H1 (cell line): Measurements from ENCODE around the gene KCNT1. TPM values are rescaled to one million over a fixed set of nuclear protein-coding genes. Genes with fewer than 3 reads are reported as not detected.

Experiments used
- CTCF ChIA-PET: fragments of 300-600 bp; sonication (Branson Sonifier 250); formaldehyde crosslinking; loops from one replicate; lab custom pipeline; 2021; ENCODE audit not compliant: partially characterized antibody; lab: Charles Lee
- POLR2A ChIA-PET: fragments of 300-600 bp; sonication (Branson Sonifier 250); formaldehyde crosslinking; loops from one replicate; lab custom pipeline; 2021; ENCODE audit warnings: inconsistent platforms; ENCODE audit not compliant: partially characterized antibody; lab: Charles Lee
- DNase-seq, 2 experiments: peaks; one replicate each; pipeline versions ENCODE4 v3.0.0 to v3.0.0-alpha.2; 2010 to 2022; ENCODE audit warnings: low spot score in 2 of 2, low read depth in 1 of 2, mixed read lengths in 1 of 2
- FAIRE-seq: peaks from 2 replicates; lab custom pipeline; 2011; peaks lifted over from hg19 to GRCh38; lab: Jason Lieb, UNC
- H2AFZ ChIP-seq: 2 replicates; pipeline ENCODE4 v1.8.1; 2012; ENCODE audit warnings: low read length, inconsistent platforms
- H2AK5ac ChIP-seq: 2 replicates; pipeline ENCODE4 v1.6.1; 2013; ENCODE audit warnings: low read depth, low read length
- H2BK120ac ChIP-seq: replicated peaks from 2 replicates; pipeline ENCODE3; 2013; ENCODE audit warnings: low read depth, low read length, inconsistent platforms
- H2BK12ac ChIP-seq: 2 replicates; pipeline ENCODE4 v1.6.1; 2013; ENCODE audit warnings: low read depth, low read length
- H2BK15ac ChIP-seq: 2 replicates; pipeline ENCODE4 v1.6.1; 2013; ENCODE audit warnings: low read length
- H2BK20ac ChIP-seq: 2 replicates; pipeline ENCODE4 v1.6.1; 2013; ENCODE audit warnings: low read length
- H2BK5ac ChIP-seq: 2 replicates; pipeline ENCODE4 v1.6.1; 2013; ENCODE audit warnings: low read depth, low read length
- H3K14ac ChIP-seq: 2 replicates; pipeline ENCODE4 v1.6.1; 2013; ENCODE audit warnings: inconsistent platforms; ENCODE audit not compliant: insufficient read length
- H3K18ac ChIP-seq: 2 replicates; pipeline ENCODE4 v1.6.1; 2013; ENCODE audit warnings: low read length; ENCODE audit errors: extremely low read depth
- H3K23ac ChIP-seq: 2 replicates; pipeline ENCODE4 v1.6.1; 2013; ENCODE audit warnings: inconsistent platforms; ENCODE audit not compliant: insufficient read length
- H3K23me2 ChIP-seq: 2 replicates; pipeline ENCODE4 v1.6.1; 2013; ENCODE audit warnings: low read depth, low read length
- H3K27ac ChIP-seq: 2 replicates; pipeline ENCODE4 v1.6.1; 2011; ENCODE audit warnings: low read depth, low read length, inconsistent platforms
- H3K27me3 ChIP-seq, 4 experiments: replicated peaks in 1 of 4; 1 replicate in 1 of 4; 2 replicates in 3 of 4; pipeline versions ENCODE4 v1.6.1 to v1.8.1; 2011 to 2013; ENCODE audit warnings: low read length in 3 of 4, mild to moderate bottlenecking in 3 of 4, inconsistent platforms in 2 of 4, mixed read lengths in 2 of 4, moderate library complexity in 1 of 4; ENCODE audit not compliant: control insufficient read depth in 3 of 4, insufficient read depth in 3 of 4; ENCODE audit errors: extremely low read depth in 1 of 4
- H3K36me3 ChIP-seq, 4 experiments: 2 replicates each; pipeline versions ENCODE4 v1.6.1 to v1.8.1; 2011 to 2013; ENCODE audit warnings: mild to moderate bottlenecking in 4 of 4, low read length in 3 of 4, moderate library complexity in 2 of 4, control low read depth in 1 of 4, inconsistent platforms in 1 of 4; ENCODE audit not compliant: insufficient read depth in 4 of 4, control insufficient read depth in 2 of 4
- H3K4ac ChIP-seq: replicated peaks from 2 replicates; pipeline ENCODE3; 2013; ENCODE audit warnings: low read length, low read depth, mixed read lengths, inconsistent platforms; ENCODE audit not compliant: insufficient read length
- H3K4me1 ChIP-seq, 4 experiments: replicated peaks in 1 of 4; 1 replicate in 1 of 4; 2 replicates in 3 of 4; pipeline versions ENCODE4 v1.6.1 to v1.8.1; 2011 to 2013; ENCODE audit warnings: low read length in 3 of 4, inconsistent platforms in 2 of 4, mixed read lengths in 1 of 4; ENCODE audit not compliant: insufficient read depth in 4 of 4, control insufficient read depth in 3 of 4
- H3K4me2 ChIP-seq, 2 experiments: 2 replicates each; pipeline versions ENCODE4 v1.6.1 to v1.8.1; 2011 to 2013; ENCODE audit warnings: low read depth in 2 of 2, low read length in 2 of 2, control low read depth in 1 of 2, inconsistent platforms in 1 of 2, mild to moderate bottlenecking in 1 of 2; ENCODE audit not compliant: insufficient read depth in 1 of 2
- H3K4me3 ChIP-seq, 4 experiments: fragments of 200-600, 300-600 bp in 1 of 4; sonication (generic), shearing (Covaris generic), sonication (Bioruptor Twin) in 1 of 4; 2 replicates each; pipeline versions ENCODE4 v1.5.1 to v1.8.1; 2011 to 2016; ENCODE audit warnings: low read length in 4 of 4, low read depth in 3 of 4, control low read depth in 2 of 4, inconsistent platforms in 2 of 4, mild to moderate bottlenecking in 2 of 4, mixed read lengths in 1 of 4, moderate library complexity in 1 of 4; ENCODE audit not compliant: insufficient read depth in 2 of 4; ENCODE audit errors: extremely low read depth in 1 of 4
- H3K56ac ChIP-seq: replicated peaks from 2 replicates; pipeline ENCODE3; 2013; ENCODE audit warnings: low read depth, mild to moderate bottlenecking, mixed read lengths, low read length, inconsistent platforms; ENCODE audit not compliant: insufficient read length
- H3K79me1 ChIP-seq: 2 replicates; pipeline ENCODE4 v1.6.1; 2013; ENCODE audit warnings: low read depth, low read length, control low read depth
- H3K79me2 ChIP-seq, 2 experiments: 2 replicates each; pipeline versions ENCODE4 v1.6.1 to v1.8.1; 2012 to 2013; ENCODE audit warnings: low read length in 2 of 2, mild to moderate bottlenecking in 2 of 2, inconsistent platforms in 1 of 2; ENCODE audit not compliant: insufficient read depth in 2 of 2, control insufficient read depth in 1 of 2
- H3K9ac ChIP-seq, 4 experiments: replicated peaks in 1 of 4; 1 replicate in 1 of 4; 2 replicates in 3 of 4; pipeline versions ENCODE4 v1.6.1 to v1.8.1; 2011 to 2013; ENCODE audit warnings: low read depth in 3 of 4, low read length in 3 of 4, control low read depth in 2 of 4, mild to moderate bottlenecking in 2 of 4, moderate library complexity in 2 of 4, inconsistent platforms in 1 of 4; ENCODE audit errors: extremely low read depth in 1 of 4
- H3K9me3 ChIP-seq, 2 experiments: 2 replicates each; pipeline versions ENCODE4 v1.6.1 to v1.8.1; 2012 to 2013; ENCODE audit warnings: mild to moderate bottlenecking in 2 of 2, moderate library complexity in 2 of 2, control low read depth in 1 of 2, inconsistent platforms in 1 of 2, low read depth in 1 of 2, low read length in 1 of 2, mixed read lengths in 1 of 2; ENCODE audit not compliant: insufficient read depth in 2 of 2
- H4K20me1 ChIP-seq, 2 experiments: replicated peaks in 1 of 2; 2 replicates each; pipeline versions ENCODE3 to v1.8.1; 2011 to 2013; ENCODE audit warnings: inconsistent platforms in 2 of 2, low read length in 2 of 2, mild to moderate bottlenecking in 1 of 2; ENCODE audit not compliant: insufficient read depth in 2 of 2, control insufficient read depth in 1 of 2
- H4K5ac ChIP-seq: 2 replicates; pipeline ENCODE4 v1.6.1; 2013; ENCODE audit warnings: low read length, low read depth, mixed read lengths, inconsistent platforms; ENCODE audit not compliant: insufficient read length
- H4K8ac ChIP-seq: 2 replicates; pipeline ENCODE4 v1.8.0; 2013; ENCODE audit warnings: mild to moderate bottlenecking, moderate library complexity, low read length, inconsistent platforms; ENCODE audit not compliant: insufficient read depth; ENCODE audit errors: extremely low read depth
- H4K91ac ChIP-seq: replicated peaks from 2 replicates; pipeline ENCODE3; 2013; ENCODE audit warnings: low read length, mixed read lengths, inconsistent platforms; ENCODE audit not compliant: insufficient read length
- CHD1 ChIP-seq: IDR thresholded peaks from 2 replicates; pipeline ENCODE4 v1.6.1; 2012; ENCODE audit warnings: low read depth, low read length, improper control_type of control experiment
- FOSL1 ChIP-seq: IDR thresholded peaks from 2 replicates; pipeline ENCODE4 v1.6.1; 2011; ENCODE audit warnings: mild to moderate bottlenecking, low read depth, low read length, moderate library complexity; ENCODE audit not compliant: insufficient read depth
- GABPA ChIP-seq: IDR thresholded peaks from 2 replicates; pipeline ENCODE4 v1.6.1; 2011; ENCODE audit warnings: mild to moderate bottlenecking, low read length, moderate library complexity, borderline replicate concordance; ENCODE audit not compliant: insufficient read depth
- RAD21 ChIP-seq, 2 experiments: IDR thresholded peaks in 1 of 2; conservative IDR thresholded peaks in 1 of 2; 2 replicates each; pipeline ENCODE4 v1.6.1; 2011; ENCODE audit warnings: low read depth in 2 of 2, low read length in 2 of 2, improper control_type of control experiment in 1 of 2, inconsistent platforms in 1 of 2, mild to moderate bottlenecking in 1 of 2, moderate library complexity in 1 of 2
- WGBS, 2 experiments: shearing (Covaris generic) in 1 of 2; methylation state at CpG; one replicate each; pipeline versions ENCODE4 v1.1.6 to v1.1.7; 2013 to 2015; ENCODE audit warnings: low lambda C conversion rate in 2 of 2, mixed read lengths in 2 of 2, inconsistent platforms in 1 of 2, low coverage in 1 of 2, missing lambda C conversion rate in 1 of 2; ENCODE audit not compliant: insufficient replicate concordance in 2 of 2, insufficient coverage in 1 of 2, insufficient read length in 1 of 2; ENCODE audit errors: extremely low coverage in 1 of 2, missing lambda C conversion rate in 1 of 2; 5-methylcytosine and 5-hydroxymethylcytosine counted together
- polyA plus RNA-seq, 7 experiments: library from polyadenylated mRNA; depleted of rRNA in 3 of 7; stranded (reverse) in 5 of 7; unstranded in 2 of 7; fragments of >200 nt in 5 of 7; fragments of 200-250 nt in 2 of 7; gene quantifications; 1 replicate in 5 of 7; 2 replicates in 1 of 7; 4 replicates in 1 of 7; pipeline versions ENCODE4 v1.2.1 to v1.2.3, GENCODE V29; 2011 to 2013; ENCODE audit warnings: missing spikeins in 2 of 7, mixed read lengths in 2 of 7
- total RNA-seq: library from RNA; stranded (reverse); fragmentation: NEBNext Ultra II Directional; extraction: Animal tissue kit (Norgen Biotek cat#: 25700); gene quantifications from 2 replicates; pipeline ENCODE4 v1.2.1, GENCODE V29; 2021
- TF ChIP-seq, protein P1 (sequence below), 3 experiments: IDR thresholded peaks; 1 replicate in 2 of 3; 2 replicates in 1 of 3; pipeline versions ENCODE4 v1.5.1 to v1.6.1; 2011; ENCODE audit warnings: low read length in 3 of 3, mild to moderate bottlenecking in 3 of 3, inconsistent platforms in 2 of 3, low read depth in 1 of 3, moderate library complexity in 1 of 3; ENCODE audit not compliant: insufficient read depth in 1 of 3; ENCODE audit errors: control extremely low read depth in 1 of 3

KCNT1 gene
- total and polyA plus RNA-seq, 2 of the 8 experiments (the other 6 are each of a cell fraction or from before 2014, with no cell fraction given): 0.13 to 0.20 TPM

DNA sequence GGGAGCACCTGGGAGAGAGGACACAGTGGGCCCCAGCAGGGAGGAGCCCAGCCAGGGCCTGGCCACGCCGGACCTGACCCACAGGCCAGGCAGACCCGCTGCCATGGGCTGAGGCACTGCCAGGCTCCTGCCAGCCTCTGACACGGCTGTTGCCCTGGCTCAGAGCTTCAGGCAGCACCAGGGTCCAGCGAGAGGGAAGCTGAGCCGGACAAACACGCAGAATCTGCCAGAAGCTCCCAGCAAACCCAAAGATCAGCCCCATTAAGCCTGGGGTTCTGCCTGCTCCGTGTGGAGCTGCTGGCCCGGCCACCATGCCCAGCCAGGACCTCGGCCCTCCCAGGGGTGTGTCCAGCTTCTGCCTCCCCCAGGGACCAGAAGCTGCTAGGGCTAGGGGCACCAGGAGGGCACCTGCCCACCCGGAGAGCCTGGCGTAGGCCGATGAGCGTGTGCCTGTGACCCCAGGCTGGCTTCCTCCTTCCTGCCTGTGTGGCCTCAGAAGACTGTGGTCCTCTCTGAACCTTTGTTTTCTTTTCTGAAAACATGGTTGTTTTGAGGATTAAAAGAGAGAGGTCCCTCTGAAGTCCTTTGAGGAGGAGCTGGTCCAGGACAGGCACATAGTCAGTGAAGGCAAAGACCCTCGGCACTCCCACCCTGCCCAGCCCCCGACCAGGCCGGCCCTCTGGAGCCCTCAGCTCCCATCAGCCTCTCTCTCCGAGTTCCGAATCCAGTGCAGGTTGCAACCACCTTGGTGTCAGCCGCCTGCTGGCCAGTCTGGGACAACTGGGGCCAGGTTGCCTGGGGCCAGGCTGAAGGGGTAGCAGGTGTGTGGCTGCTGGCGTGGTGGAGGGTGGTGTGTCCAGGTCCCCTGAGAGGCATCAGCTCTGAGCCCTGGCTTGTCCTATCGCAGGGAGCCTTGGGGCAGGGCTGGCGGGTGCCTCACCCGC lies 39.6 kb downstream of the KCNT1 start:
- Histone ChIP-seq H3K9ac (no peak overlapping the region), H3K23me2 (no peaks in the 10 kb centered on the region), H2BK20ac (no peak overlapping the region), H3K56ac (no peak overlapping the region), H4K91ac (no peak overlapping the region), H3K14ac (no peak overlapping the region), H3K4me2 (no peak overlapping the region), H3K4me1 (peaks cover 0 to 9% (median 4%) of the 10 kb centered on the region in 4 experiments; a peak in 4 of 7 replicates), H3K27me3 (peaks cover 0 to 10% (median 7%) of the 10 kb centered on the region in 4 experiments; a peak in 5 of 7 replicates), H2BK5ac (no peak overlapping the region), H4K20me1 (peaks cover 0 to 2% of the 10 kb centered on the region in 2 experiments), H2BK12ac (no peak overlapping the region), H3K18ac (no peak overlapping the region), H4K5ac (no peak overlapping the region), H3K79me1 (no peaks in the 10 kb centered on the region), H3K4me3 (no peak overlapping the region), H3K27ac (no peak overlapping the region), H3K23ac (no peak overlapping the region), H2AFZ (no peak overlapping the region), H3K79me2 (no peaks in the 10 kb centered on the region), H4K8ac (peak overlapping the region; percentile 71; the same call in 1 of the 2 replicates), H3K36me3 (no peaks in the 10 kb centered on the region), H3K9me3 (no peaks in the 10 kb centered on the region), H2BK15ac (no peak overlapping the region), H2AK5ac (0 out of 2 replicates have a peak overlapping the region, but pooled peaks have one; percentile 53), H3K4ac (no peak overlapping the region), H2BK120ac (no peak overlapping the region)
- POLR2A ChIA-PET: no interaction called here
- TF ChIP-seq, protein P1, sequence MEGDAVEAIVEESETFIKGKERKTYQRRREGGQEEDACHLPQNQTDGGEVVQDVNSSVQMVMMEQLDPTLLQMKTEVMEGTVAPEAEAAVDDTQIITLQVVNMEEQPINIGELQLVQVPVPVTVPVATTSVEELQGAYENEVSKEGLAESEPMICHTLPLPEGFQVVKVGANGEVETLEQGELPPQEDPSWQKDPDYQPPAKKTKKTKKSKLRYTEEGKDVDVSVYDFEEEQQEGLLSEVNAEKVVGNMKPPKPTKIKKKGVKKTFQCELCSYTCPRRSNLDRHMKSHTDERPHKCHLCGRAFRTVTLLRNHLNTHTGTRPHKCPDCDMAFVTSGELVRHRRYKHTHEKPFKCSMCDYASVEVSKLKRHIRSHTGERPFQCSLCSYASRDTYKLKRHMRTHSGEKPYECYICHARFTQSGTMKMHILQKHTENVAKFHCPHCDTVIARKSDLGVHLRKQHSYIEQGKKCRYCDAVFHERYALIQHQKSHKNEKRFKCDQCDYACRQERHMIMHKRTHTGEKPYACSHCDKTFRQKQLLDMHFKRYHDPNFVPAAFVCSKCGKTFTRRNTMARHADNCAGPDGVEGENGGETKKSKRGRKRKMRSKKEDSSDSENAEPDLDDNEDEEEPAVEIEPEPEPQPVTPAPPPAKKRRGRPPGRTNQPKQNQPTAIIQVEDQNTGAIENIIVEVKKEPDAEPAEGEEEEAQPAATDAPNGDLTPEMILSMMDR (IDR thresholded peaks at IDR 0.05; ENCODE audit: control extremely low read depth in 1 of 3, insufficient read depth in 1 of 3, low read depth in 1 of 3, low read length in 3 of 3): peak in 2 of 3 experiments; percentile 33 to 39; a peak in 3 of 4 replicates
- TF ChIP-seq CHD1: no peak
- no peak for TF ChIP-seq FOSL1
- peak in 1 of 2 experiments; percentile 37; a peak in 1 of 4 replicates for TF ChIP-seq RAD21 (IDR thresholded peaks at IDR 0.05 in 1 of 2, conservative IDR thresholded peaks at IDR 0.05 in 1 of 2; ENCODE audit: low read depth in 2 of 2, low read length in 2 of 2)
- peak; percentile 21; the same call in 1 of the 2 replicates for TF ChIP-seq GABPA
- CTCF ChIA-PET: interaction anchor here (0.6 to 2.1 kb wide), 9 partner anchors 10 to 185 kb away, joined by 3 to 6 read pairs (median 5); no protein-coding TSS in a partner anchor
- DNase-seq: no peak
- 85% methylated on average over 15 of the region's 24 CpGs; no CpG with 5 or more reads in 1 of the 2 experiments for WGBS, 2 experiments
- no peak for FAIRE-seq
